ENCODE results near the gene ATF7IP2.

GRCh38 chr16:10338426-10338825 is 47.4 kb upstream of the ATF7IP2 start:
- TF ChIP-seq CTCF (IDR thresholded peaks at IDR 0.05; ENCODE audit: insufficient read depth, low read length) (no peak), POLR2AphosphoS5 (IDR thresholded peaks at IDR 0.05; ENCODE audit: low read depth) (no peak), REST (IDR thresholded peaks at IDR 0.05; ENCODE audit: insufficient replicate concordance, low read depth) (no peak), SPI1 (IDR thresholded peaks at IDR 0.05; ENCODE audit: borderline replicate concordance, low read depth) (no peak), GABPA (IDR thresholded peaks at IDR 0.05; ENCODE audit: low read depth) (no peak)

Data from HL-60 (cell line).